Spleen (tissue), 7 donors: ENCODE measurements around the gene CCDC148.

Source experiments
- POLR2A ChIP-seq, 3 donors: fragments of 450-650 bp; IDR thresholded peaks; one replicate each; pipeline ENCODE4 v1.5.1; 2017; ENCODE audit warnings: antibody characterized with exemption in 3 of 3, mild to moderate bottlenecking in 1 of 3
- POLR2AphosphoS5 ChIP-seq, 3 donors: sonication (generic); formaldehyde crosslinking; IDR thresholded peaks; one replicate each; pipeline ENCODE4 v1.5.1; 2017; ENCODE audit warnings: antibody characterized with exemption in 3 of 3
- TF ChIP-seq, protein P1 (sequence below), 11 experiments: fragments of 200-600 bp in 7 of 11; fragments of 450-650 bp in 4 of 11; sonication (generic) in 4 of 11; IDR thresholded peaks in 8 of 11; conservative IDR thresholded peaks in 3 of 11; 1 replicate in 7 of 11; 2 replicates in 4 of 11; pipeline versions ENCODE4 v1.4.0 to v1.8.0; 2016 to 2021; ENCODE audit warnings: antibody characterized with exemption in 11 of 11, inconsistent platforms in 4 of 11, mild to moderate bottlenecking in 1 of 11
- donor health status: DM: no; HTN: no; CAD: no; lungs with moderate emphysema.
- donor health status: DM: no; HTN: no; CAD: no.
- donor health status: DM: no; HTN: no; CAD: no.

DNA sequence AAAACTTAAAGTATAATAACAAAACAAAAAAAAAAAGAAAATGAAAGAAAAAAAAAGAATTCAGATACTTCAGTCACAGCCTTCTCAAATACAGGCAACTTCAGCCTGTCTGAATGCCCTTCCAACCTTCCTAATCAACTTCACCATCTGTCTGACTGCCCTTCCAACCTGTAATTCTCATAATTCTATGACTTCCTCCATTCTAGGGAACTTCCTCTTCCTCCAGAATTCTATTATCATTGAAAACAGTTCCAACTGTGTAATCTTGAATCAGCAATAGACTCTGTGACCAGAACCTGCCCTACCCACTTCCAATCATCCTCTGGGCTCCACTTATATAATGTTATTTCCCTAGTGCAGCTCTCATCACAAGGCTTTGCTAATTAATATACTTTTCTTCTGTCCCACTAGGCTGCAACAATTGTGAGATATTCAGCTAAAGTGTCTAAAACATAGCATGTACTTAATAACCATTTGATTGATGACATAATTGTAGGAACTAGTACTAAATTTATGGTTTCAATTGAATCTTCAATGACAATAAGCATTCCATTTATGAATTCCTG lies 227.5 kb downstream of the CCDC148 start:
- TF ChIP-seq, protein P1, sequence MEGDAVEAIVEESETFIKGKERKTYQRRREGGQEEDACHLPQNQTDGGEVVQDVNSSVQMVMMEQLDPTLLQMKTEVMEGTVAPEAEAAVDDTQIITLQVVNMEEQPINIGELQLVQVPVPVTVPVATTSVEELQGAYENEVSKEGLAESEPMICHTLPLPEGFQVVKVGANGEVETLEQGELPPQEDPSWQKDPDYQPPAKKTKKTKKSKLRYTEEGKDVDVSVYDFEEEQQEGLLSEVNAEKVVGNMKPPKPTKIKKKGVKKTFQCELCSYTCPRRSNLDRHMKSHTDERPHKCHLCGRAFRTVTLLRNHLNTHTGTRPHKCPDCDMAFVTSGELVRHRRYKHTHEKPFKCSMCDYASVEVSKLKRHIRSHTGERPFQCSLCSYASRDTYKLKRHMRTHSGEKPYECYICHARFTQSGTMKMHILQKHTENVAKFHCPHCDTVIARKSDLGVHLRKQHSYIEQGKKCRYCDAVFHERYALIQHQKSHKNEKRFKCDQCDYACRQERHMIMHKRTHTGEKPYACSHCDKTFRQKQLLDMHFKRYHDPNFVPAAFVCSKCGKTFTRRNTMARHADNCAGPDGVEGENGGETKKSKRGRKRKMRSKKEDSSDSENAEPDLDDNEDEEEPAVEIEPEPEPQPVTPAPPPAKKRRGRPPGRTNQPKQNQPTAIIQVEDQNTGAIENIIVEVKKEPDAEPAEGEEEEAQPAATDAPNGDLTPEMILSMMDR (IDR thresholded peaks at IDR 0.05 in 8 of 11, conservative IDR thresholded peaks at IDR 0.05 in 3 of 11) = no peak
- no peak for TF ChIP-seq POLR2A (IDR thresholded peaks at IDR 0.05)
- no peak for TF ChIP-seq POLR2AphosphoS5 (IDR thresholded peaks at IDR 0.05)
